Gastrocnemius medialis (tissue), 4 donors: ENCODE measurements around the gene GRIA3. TPM values are rescaled to one million over a fixed set of nuclear protein-coding genes. Genes with fewer than 3 reads are reported as not detected.
A peak's percentile ranks its signal among the peaks of the same experiment; 100 is the strongest.

Experiments used
- ATAC-seq, 2 donors: fragments of 150-250 bp; one replicate each; pipeline ENCODE4 v1.9.1; 2016
- DNase-seq, 2 donors: peaks; one replicate each; pipeline ENCODE4 v3.0.0-alpha.2; 2019
- H3K27ac ChIP-seq, 4 donors: fragments of 200-600 bp; sonication (generic); 1 replicate in 1 of 4; 2 replicates in 3 of 4; pipeline ENCODE4 v1.5.1; 2016 to 2018; ENCODE audit warnings: mild to moderate bottlenecking in 2 of 4, moderate library complexity in 1 of 4
- H3K27me3 ChIP-seq, 3 donors: fragments of 200-600 bp; sonication (generic) in 2 of 3; 1 replicate in 1 of 3; 2 replicates in 2 of 3; pipeline versions ENCODE4 v1.5.1 to v1.6.0; 2016 to 2019; ENCODE audit warnings: mild to moderate bottlenecking in 1 of 3, moderate library complexity in 1 of 3
- H3K36me3 ChIP-seq, 2 donors: fragments of 200-600 bp; sonication (generic) in 1 of 2; one replicate each; pipeline ENCODE4 v1.5.1; 2017 to 2018
- H3K4me1 ChIP-seq, 2 donors: fragments of 200-600 bp; sonication (generic) in 1 of 2; one replicate each; pipeline ENCODE4 v1.5.1; 2016 to 2017; ENCODE audit warnings: mild to moderate bottlenecking in 2 of 2
- H3K4me3 ChIP-seq, 4 donors: fragments of 200-600 bp; sonication (generic) in 3 of 4; 1 replicate in 1 of 4; 2 replicates in 3 of 4; pipeline ENCODE4 v1.5.1; 2016 to 2019; ENCODE audit warnings: mild to moderate bottlenecking in 2 of 4
- H3K9me3 ChIP-seq, 3 donors: fragments of 200-600 bp; sonication (generic) in 2 of 3; 1 replicate in 1 of 3; 2 replicates in 2 of 3; pipeline ENCODE4 v1.5.1; 2016 to 2019
- CTCF ChIP-seq, 5 experiments: fragments of 450-650 bp in 3 of 5; fragments of 200-600 bp in 2 of 5; sonication (generic) in 2 of 5; IDR thresholded peaks in 4 of 5; conservative IDR thresholded peaks in 1 of 5; 1 replicate in 4 of 5; 2 replicates in 1 of 5; pipeline ENCODE4 v1.5.1; 2016 to 2019; ENCODE audit warnings: antibody characterized with exemption in 5 of 5, mild to moderate bottlenecking in 3 of 5, moderate library complexity in 3 of 5
- POLR2A ChIP-seq, 2 donors: fragments of 450-650 bp; IDR thresholded peaks; one replicate each; pipeline ENCODE4 v1.6.1; 2017; ENCODE audit warnings: antibody characterized with exemption in 2 of 2, mild to moderate bottlenecking in 2 of 2, moderate library complexity in 2 of 2
- in situ Hi-C, 4 donors: fragments of 200-750 bp; cut with MboI; loops; one replicate each; pipeline versions ENCODE4 v1.15.0 to v1.8.0; 2017; ENCODE audit warnings: low sequenced_read_pairs in 4 of 4
- intact Hi-C: fragments of 100-400 bp; cut with DNase I; formaldehyde crosslinking; loops from one replicate; pipeline ENCODE4 v1.15.1; 2023; ENCODE audit warnings: low total_unique reads
- total RNA-seq, 4 donors: library from RNA; depleted of rRNA; stranded (reverse); fragments of >200 nt; gene quantifications; one replicate each; pipeline versions ENCODE4 v1.1.0 to v1.2.3, GENCODE V29; 2016

The GRIA3 gene
- total RNA-seq, 4 donors from 2014 or later = 0.05 to 0.24 (median 0.09) TPM; not detected in 1

- Histone ChIP-seq H3K9me3 (no peaks in the 10 kb centered on the region), H3K36me3 (no peaks in the 10 kb centered on the region), H3K27ac (no peak overlapping the region), H3K27me3 (no peaks in the 10 kb centered on the region), H3K4me3 (no peak overlapping the region), H3K4me1 (no peaks in the 10 kb centered on the region)
- in situ Hi-C loops = no loop called here
- DNase-seq (no peak), ATAC-seq (no peak)
- TF ChIP-seq POLR2A (IDR thresholded peaks at IDR 0.05) = no peak
- TF ChIP-seq CTCF (IDR thresholded peaks at IDR 0.05 in 4 of 5, conservative IDR thresholded peaks at IDR 0.05 in 1 of 5) = no peak
- intact Hi-C loops = no loop called here
These were observed 19.7 kb downstream of the GRIA3 start for GRCh38 chrX:123203772-123204171.

GRCh38 chrX:123206176-123206575, 22.1 kb downstream of the GRIA3 start:
- Histone ChIP-seq H3K4me3 (no peak overlapping the region), H3K27ac (no peak overlapping the region), H3K36me3 (no peaks in the 10 kb centered on the region), H3K27me3 (no peaks in the 10 kb centered on the region), H3K9me3 (no peaks in the 10 kb centered on the region), H3K4me1 (no peaks in the 10 kb centered on the region)
- DNase-seq (no peak), ATAC-seq (no peak)
- intact Hi-C loops (no loop called here), in situ Hi-C loops (no loop called here)
- no peak for TF ChIP-seq POLR2A (IDR thresholded peaks at IDR 0.05)

GRCh38 chrX:123210252-123210651, 26.2 kb downstream of the GRIA3 start:
- DNase-seq = no peak
- no peak overlapping the region for H3K4me3 ChIP-seq
- no peaks in the 10 kb centered on the region for H3K36me3 ChIP-seq
- TF ChIP-seq POLR2A (IDR thresholded peaks at IDR 0.05) (no peak), CTCF (IDR thresholded peaks at IDR 0.05 in 4 of 5, conservative IDR thresholded peaks at IDR 0.05 in 1 of 5) (no peak)
- no peak for ATAC-seq
- no peak overlapping the region for H3K27ac ChIP-seq
- no peaks in the 10 kb centered on the region for H3K4me1 ChIP-seq
- no peaks in the 10 kb centered on the region for H3K9me3 ChIP-seq
- intact Hi-C loops (no loop called here), in situ Hi-C loops (no loop called here)
- H3K27me3 ChIP-seq = no peaks in the 10 kb centered on the region

- Histone ChIP-seq H3K4me1 (no peaks in the 10 kb centered on the region), H3K36me3 (no peaks in the 10 kb centered on the region), H3K9me3 (no peaks in the 10 kb centered on the region), H3K27ac (no peak overlapping the region), H3K27me3 (no peaks in the 10 kb centered on the region), H3K4me3 (no peak overlapping the region)
- DNase-seq (no peak), ATAC-seq (no peak)
- intact Hi-C loops (no loop called here), in situ Hi-C loops (no loop called here)
- TF ChIP-seq CTCF (IDR thresholded peaks at IDR 0.05 in 4 of 5, conservative IDR thresholded peaks at IDR 0.05 in 1 of 5) (no peak), POLR2A (IDR thresholded peaks at IDR 0.05) (no peak)
These were observed 31.5 kb downstream of the GRIA3 start for GRCh38 chrX:123215397-123216089.

GRCh38 chrX:123217077-123217476, 33.0 kb downstream of the GRIA3 start:
- Histone ChIP-seq H3K27ac (no peak overlapping the region), H3K4me1 (no peaks in the 10 kb centered on the region), H3K9me3 (no peaks in the 10 kb centered on the region), H3K36me3 (no peaks in the 10 kb centered on the region), H3K27me3 (no peaks in the 10 kb centered on the region), H3K4me3 (no peak overlapping the region)
- intact Hi-C loops (no loop called here), in situ Hi-C loops (no loop called here)
- peak; percentile 2 to 55 for DNase-seq
- TF ChIP-seq CTCF (IDR thresholded peaks at IDR 0.05 in 4 of 5, conservative IDR thresholded peaks at IDR 0.05 in 1 of 5) (no peak), POLR2A (IDR thresholded peaks at IDR 0.05) (no peak)
- peak; percentile 52 to 82 for ATAC-seq
